Measurements from ENCODE around the gene ALDH4A1. TPM values are rescaled to one million over a fixed set of nuclear protein-coding genes. Genes with fewer than 3 reads are reported as not detected.
"Not testable (repeated sequence)": the region's sequence is repeated elsewhere in the genome, so short reads cannot be mapped to it uniquely, and the experiment has no call there.

Gene ALDH4A1
- total and polyA plus RNA-seq, 7 donors = 19.5 to 81.1 (median 31.9) TPM

DNA sequence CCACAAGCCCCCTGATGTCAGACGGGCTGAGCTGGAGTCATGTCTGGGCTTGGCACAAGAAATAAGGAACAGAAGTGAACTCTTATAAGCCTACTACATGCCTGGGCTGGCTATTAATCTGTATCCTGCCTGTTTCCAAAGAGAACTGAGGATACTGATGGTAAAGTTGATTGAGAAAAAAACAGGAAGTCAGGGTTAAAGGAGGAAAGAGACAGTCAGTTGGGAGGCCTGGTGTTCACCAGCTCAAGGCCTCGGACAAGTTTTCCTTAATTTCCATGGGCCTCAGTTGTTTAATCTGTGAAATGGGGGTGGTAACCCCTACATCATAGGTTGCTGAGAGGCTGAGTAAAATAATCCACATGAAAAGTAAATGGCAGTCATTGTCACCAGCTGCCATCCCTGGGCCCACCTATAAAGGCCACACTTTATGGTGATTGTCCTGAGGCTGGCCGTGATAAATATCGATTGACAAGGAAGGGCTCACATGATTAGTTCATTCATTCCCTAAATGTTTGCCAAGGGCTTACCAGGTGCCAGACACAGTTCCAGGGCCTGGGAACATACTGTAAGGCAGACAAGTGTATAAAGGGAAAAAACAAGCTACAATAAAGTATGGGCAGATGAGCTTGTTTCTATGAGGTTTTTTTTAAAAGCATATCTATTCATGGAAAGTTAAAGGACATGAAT is 2.8 kb downstream of the ALDH4A1 start:
- 83 to 86% (median 84%) methylated on average over 4 of the region's 4 CpGs for WGBS, 3 donors
- no peaks in the 10 kb centered on the region for H3K9me3 ChIP-seq
- no peaks in the 10 kb centered on the region for H3K27me3 ChIP-seq (ENCODE audit: insufficient read depth in 3 of 3, low read length in 2 of 3)
- TF ChIP-seq, protein P1, sequence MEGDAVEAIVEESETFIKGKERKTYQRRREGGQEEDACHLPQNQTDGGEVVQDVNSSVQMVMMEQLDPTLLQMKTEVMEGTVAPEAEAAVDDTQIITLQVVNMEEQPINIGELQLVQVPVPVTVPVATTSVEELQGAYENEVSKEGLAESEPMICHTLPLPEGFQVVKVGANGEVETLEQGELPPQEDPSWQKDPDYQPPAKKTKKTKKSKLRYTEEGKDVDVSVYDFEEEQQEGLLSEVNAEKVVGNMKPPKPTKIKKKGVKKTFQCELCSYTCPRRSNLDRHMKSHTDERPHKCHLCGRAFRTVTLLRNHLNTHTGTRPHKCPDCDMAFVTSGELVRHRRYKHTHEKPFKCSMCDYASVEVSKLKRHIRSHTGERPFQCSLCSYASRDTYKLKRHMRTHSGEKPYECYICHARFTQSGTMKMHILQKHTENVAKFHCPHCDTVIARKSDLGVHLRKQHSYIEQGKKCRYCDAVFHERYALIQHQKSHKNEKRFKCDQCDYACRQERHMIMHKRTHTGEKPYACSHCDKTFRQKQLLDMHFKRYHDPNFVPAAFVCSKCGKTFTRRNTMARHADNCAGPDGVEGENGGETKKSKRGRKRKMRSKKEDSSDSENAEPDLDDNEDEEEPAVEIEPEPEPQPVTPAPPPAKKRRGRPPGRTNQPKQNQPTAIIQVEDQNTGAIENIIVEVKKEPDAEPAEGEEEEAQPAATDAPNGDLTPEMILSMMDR (IDR thresholded peaks at IDR 0.05) = no peak
- intact Hi-C loops (cut with DNase I) = no loop called here
- H3K4me3 ChIP-seq = no peak overlapping the region
- H3K4me1 ChIP-seq = peaks cover 24% of the 10 kb centered on the region
- ATAC-seq (no peak), DNase-seq (no peak)
- peaks cover 0 to 11% of the 10 kb centered on the region in 2 donors for H3K36me3 ChIP-seq (ENCODE audit: insufficient read depth in 1 of 2, low read depth in 1 of 2)
- H3K27ac ChIP-seq = no peak overlapping the region

DNA sequence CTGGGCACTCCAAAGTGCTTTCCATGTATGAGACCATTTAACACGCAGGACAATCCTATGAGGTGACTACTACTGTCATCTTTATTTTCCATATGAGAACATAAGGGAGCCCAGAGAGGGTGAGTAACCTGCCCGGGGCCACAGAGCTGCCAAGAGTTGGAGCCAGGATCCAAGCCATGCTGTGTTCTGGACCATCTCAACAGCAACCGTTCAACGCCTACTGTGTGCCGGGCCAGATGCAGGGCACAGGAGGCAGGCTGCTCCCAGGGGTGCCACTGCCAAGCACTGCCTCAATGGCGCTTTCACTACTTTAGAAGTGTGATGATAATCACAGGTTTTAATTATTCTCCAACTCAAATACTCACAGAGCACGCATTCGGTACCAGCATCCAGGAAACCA is 3.8 kb downstream of the ALDH4A1 start:
- intact Hi-C loops (cut with DNase I) = no loop called here
- H3K27me3 ChIP-seq (ENCODE audit: insufficient read depth in 3 of 3, low read length in 2 of 3) = no peaks in the 10 kb centered on the region
- H3K9me3 ChIP-seq = no peaks in the 10 kb centered on the region
- H3K4me1 ChIP-seq = peaks cover 28% of the 10 kb centered on the region
- peaks cover 0 to 11% of the 10 kb centered on the region in 2 donors for H3K36me3 ChIP-seq (ENCODE audit: insufficient read depth in 1 of 2, low read depth in 1 of 2)
- no peak for DNase-seq
- H3K27ac ChIP-seq = no peak overlapping the region
- H3K4me3 ChIP-seq = no peak overlapping the region
- WGBS, 3 donors = 87 to 89% (median 88%) methylated on average over 8 of the region's 8 CpGs
- TF ChIP-seq, protein P1 (IDR thresholded peaks at IDR 0.05) = no peak
- no peak for ATAC-seq

DNA sequence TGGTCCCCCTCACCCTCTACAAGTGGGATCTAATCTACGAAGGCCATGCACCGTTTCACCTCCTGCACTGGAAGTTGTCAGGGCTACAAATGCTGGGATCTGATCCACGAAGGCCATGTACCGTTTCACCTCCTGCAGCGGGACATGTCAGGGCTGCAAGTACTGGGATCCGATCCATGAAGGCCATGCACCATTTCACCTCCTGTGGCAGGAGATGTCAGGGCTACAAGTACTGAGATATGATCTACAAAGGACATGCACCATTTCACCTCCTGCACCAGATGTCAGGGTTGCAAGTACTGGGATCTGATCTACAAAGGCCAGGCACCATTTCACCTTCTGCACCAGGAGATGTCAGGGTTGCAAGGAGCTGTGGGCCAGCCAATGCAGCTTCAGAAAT is 7.0 kb downstream of the ALDH4A1 start:
- no peak overlapping the region for H3K4me3 ChIP-seq
- DNase-seq = no peak
- no peak for ATAC-seq
- H3K9me3 ChIP-seq = no peaks in the 10 kb centered on the region
- H3K27me3 ChIP-seq (ENCODE audit: insufficient read depth in 3 of 3, low read length in 2 of 3) = no peaks in the 10 kb centered on the region
- H3K27ac ChIP-seq = no peak overlapping the region
- intact Hi-C loops (cut with DNase I) = no loop called here
- H3K36me3 ChIP-seq (ENCODE audit: insufficient read depth in 1 of 2, low read depth in 1 of 2) = peaks cover 0 to 11% of the 10 kb centered on the region in 2 donors
- WGBS, 3 donors = 78 to 87% (median 84%) methylated on average over 6 of the region's 6 CpGs
- H3K4me1 ChIP-seq = peaks cover 17% of the 10 kb centered on the region
- TF ChIP-seq, protein P1 (IDR thresholded peaks at IDR 0.05) = no peak

DNA sequence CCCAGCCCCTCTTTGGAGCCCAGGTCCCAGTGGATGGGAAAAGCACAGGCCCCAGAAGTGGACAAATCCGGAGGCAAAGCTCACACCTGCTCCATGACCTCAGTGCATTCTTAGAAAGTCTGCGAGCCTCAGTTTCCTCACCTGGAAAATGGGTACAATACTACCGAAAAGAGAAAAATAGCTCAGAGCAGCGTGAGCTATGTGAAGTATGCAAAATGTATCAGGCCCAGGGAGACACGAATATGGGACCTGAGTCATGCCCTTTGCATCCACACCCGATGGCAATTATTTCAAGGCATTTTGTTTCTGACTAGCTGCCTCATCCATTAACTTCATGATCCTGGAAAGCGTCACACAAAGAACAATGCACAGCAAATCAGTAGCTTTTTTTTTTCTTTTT is 9.2 kb downstream of the ALDH4A1 start:
- DNase-seq = no peak
- intact Hi-C loops (cut with DNase I) = no loop called here
- WGBS, 3 donors = 73 to 91% (median 83%) methylated on average over 7 of the region's 7 CpGs

DNA sequence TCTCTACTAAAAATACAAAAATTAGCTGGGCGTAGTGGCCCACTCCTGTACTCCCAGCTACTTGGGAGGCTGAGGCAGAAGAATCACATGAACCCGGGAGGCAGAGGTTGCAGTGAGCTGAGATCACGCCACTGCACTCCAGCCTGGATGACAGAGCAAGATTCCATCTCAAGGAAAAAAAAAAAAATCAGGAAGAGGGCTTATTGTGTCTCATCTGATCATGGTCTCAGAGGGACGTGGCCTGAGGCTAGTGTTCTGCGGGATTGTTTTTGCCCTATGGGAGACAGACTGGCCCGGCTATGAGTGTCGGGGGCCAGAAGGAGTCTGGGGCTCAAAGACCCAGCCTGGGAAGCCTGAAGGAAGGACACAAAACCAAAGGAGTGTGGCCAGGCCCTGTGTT is 10.5 kb downstream of the ALDH4A1 start:
- DNase-seq; ATAC-seq; H3K4me3 ChIP-seq; H3K27me3 ChIP-seq (ENCODE audit: insufficient read depth in 3 of 3, low read length in 2 of 3); H3K27ac ChIP-seq; H3K9me3 ChIP-seq; intact Hi-C loops (cut with DNase I): not testable (repeated sequence)
- peaks cover 17% of the 10 kb centered on the region for H3K4me1 ChIP-seq
- WGBS, 3 donors = 78 to 85% (median 79%) methylated on average over 7 of the region's 7 CpGs
- H3K36me3 ChIP-seq (ENCODE audit: insufficient read depth in 1 of 2, low read depth in 1 of 2) = peaks cover 0 to 26% of the 10 kb centered on the region in 2 donors

More for the DNA sequence above, 9.2 kb downstream of the ALDH4A1 start:
- TF ChIP-seq, protein P1 (IDR thresholded peaks at IDR 0.05) = no peak
- H3K9me3 ChIP-seq = no peaks in the 10 kb centered on the region
- no peak for ATAC-seq
- peaks cover 0 to 26% of the 10 kb centered on the region in 2 donors for H3K36me3 ChIP-seq (ENCODE audit: insufficient read depth in 1 of 2, low read depth in 1 of 2)
- no peak overlapping the region for H3K4me3 ChIP-seq
- H3K27me3 ChIP-seq (ENCODE audit: insufficient read depth in 3 of 3, low read length in 2 of 3) = no peaks in the 10 kb centered on the region
- H3K27ac ChIP-seq = no peak overlapping the region
- peaks cover 16% of the 10 kb centered on the region for H3K4me1 ChIP-seq
